Hippocampal formation (tissue), 2 donors: ENCODE results near the gene ARID4B.
"Not testable (repeated sequence)": the region's sequence is repeated elsewhere in the genome, so short reads cannot be mapped to it uniquely, and the experiment has no call there.

Experiments used
- DNase-seq, 2 donors: peaks; one replicate each; lab custom pipeline; 2025; lab: John Stamatoyannopoulos, UW

The ARID4B gene

DNA sequence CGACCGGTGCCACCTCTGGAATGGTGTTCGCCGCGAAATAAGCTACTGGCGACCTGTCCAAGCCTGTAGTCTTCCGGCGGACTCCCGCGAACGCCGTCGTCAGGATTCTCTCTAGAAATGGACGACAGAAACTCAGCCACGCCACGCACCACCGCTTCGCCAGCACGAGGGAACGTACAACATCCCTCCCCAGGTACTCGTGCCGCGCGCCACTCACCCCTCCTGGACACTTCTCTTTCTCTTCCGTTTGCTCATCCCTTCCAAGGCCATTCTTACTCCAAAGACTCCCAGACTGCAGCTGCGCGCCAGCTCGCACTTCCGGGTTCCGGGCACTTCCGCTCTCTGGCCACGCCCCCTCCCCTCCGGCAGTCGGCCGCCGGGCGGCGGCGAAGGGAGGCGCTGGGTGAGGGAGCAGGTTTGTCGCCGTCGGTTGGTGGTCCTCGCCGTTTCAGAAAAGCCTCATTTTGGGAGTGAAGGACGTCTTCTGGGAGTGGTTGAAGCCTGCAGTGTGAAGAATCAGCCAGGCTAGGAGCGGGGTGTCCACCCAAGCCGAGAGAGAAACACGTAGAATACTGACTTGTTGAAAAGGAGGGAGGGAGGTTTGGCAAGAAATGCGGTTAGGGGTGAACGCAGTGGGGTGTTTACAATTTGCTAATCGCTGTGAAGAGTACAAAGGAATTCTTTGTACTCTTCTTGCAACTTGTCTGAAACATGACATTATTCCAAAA, 166.9 kb downstream of the ARID4B start, which contains the start of gene RBM34:
TSS of gene RBM34 (minus strand) at position 294 of the 728 bp plus-strand sequence. CDS start at position 270, 24 bp downstream.
- peak; percentile 89 to 91 for DNase-seq

DNA sequence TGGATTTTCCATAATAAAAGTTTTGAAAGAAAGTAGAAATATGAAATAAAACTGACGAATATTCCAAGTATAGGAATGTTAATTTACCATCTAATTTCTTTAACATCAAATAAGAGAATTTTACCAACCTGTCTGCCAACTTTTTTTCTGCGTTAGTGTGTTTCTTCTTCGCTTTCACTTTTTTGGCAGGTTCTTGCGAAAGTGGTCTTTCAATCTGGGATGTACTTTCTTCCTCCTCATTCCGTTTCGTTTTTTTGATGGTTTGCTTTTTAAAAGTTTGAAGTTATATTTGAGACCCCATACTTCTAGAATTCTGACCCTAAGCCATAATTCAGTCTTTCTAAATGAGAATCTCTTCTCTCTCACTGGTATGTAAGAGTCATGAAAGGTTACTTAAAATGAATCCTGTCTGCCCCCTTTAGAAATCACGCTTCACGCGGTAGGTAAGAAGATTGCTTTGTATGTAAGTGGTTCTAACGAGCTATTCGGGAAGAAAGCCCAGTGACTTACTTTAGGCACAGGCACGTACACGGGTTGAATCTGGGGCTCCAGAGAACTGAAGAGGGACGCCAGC, 167.5 kb downstream of the ARID4B start:
- DNase-seq = peak in 1 of 2 donors; percentile 39

DNA sequence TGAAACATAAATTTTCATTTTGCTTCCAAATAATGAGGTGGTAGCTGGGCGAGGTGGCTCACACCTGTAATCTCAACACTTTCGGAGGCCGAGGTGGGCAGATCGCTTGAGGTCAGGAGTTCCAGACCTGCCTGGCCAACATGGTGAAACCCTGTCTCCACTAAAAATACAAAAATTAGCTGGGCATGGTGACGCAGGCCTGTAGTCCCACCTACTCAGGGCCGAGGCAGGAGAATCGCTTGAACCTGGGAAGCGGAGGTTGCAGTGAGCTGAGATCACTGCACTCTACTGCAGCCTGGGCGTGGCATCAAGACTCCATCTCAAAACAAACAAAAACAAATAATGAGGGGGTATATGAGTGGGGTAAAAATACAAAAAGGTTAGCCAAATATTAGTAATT, 168.0 kb downstream of the ARID4B start:
- not testable (repeated sequence) for DNase-seq

DNA sequence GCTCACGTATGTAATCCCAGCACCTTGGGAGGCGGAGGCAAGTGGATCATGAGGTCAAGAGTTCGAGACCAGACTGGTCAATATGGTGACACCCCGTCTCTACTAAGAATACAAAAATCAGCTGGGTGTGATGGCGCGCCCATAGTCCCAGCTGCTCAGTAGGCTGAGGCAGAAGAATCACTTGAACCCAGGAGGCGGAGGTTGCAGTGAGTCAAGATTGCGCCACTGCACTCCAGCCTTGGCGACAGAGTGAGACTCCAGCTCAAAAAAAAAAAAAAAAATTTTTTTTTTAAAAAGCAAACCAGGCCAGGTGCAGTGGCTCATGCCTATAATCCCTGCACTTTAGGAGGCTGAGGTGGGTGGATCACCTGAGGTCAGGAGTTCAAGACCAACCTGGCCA, 168.7 kb downstream of the ARID4B start:
- DNase-seq = not testable (repeated sequence)

DNA sequence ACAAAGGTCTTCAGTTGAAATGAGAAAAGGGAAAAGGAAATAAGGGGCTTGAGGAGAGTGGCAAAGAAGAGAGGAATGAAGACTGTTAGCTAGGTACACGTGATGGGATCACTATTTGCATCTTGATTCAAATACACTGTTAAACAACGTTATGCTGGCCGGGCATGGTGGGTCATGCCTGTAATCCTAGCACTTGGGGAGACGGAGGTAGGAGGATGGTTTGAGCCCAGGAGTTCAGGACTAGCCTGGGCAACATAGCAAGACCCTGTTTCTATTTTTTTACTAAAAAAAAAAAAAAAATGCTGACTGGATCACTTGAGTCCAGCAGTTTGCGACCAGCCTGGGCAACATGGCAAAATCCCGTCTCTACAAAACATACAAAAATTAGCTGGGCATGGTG, 169.3 kb downstream of the ARID4B start:
- no peak for DNase-seq

DNA sequence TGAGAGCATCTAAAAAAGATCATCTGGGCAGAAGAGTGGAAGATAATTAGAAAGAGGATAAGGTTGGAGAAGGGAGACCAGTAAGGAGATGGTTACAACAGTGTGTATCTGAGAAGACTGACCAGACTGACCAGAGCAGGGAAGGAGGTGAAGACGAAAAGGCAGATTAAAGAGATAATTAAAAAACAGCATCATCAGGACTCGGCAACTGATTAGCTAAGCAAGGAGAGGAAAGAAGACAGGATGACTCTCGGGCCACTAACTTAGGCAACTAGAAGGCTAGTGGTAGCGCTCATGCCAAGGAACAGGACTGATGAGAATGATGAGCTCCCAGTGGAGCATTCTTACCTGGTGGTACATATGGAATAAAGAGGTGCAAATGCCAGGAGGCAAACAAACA, 170.8 kb downstream of the ARID4B start:
- no peak for DNase-seq

DNA sequence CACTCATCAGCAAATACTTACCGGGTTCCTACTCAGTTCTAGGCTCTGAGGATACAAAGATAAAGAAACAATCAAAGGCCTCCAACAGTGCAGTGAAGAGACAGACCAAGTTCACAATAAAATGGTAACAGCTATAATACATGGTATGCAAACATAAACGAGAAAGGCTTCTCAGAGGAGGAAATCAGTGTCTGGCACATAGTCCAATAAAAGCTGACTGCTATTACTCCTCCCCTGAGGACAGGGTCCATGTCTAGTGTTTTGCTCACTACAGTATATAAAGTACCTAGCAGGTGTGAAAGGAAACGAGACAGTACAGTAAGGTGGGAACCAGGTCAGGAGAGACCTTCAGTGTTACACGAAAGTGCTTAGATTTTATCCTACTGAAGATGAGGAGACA, 171.2 kb downstream of the ARID4B start:
- DNase-seq = no peak

DNA sequence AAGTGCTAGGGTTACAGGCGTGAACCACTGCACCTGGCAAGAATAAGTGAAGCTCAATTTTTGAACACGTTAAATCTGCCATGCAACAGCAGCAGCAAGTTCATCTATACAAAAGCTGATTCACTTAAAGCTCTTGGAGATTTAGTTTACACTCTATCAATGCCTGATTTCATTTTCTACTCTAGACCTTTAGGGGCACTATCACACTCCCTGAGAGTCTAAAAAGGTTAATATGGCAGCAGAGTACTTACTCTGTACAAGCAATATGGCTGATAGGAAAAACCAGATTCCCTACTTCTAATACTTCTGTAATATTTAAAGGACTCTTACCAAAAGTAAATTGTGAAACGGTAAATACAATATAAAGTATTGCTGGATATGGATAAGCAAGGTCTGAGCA, 171.7 kb downstream of the ARID4B start:
- no peak for DNase-seq

DNA sequence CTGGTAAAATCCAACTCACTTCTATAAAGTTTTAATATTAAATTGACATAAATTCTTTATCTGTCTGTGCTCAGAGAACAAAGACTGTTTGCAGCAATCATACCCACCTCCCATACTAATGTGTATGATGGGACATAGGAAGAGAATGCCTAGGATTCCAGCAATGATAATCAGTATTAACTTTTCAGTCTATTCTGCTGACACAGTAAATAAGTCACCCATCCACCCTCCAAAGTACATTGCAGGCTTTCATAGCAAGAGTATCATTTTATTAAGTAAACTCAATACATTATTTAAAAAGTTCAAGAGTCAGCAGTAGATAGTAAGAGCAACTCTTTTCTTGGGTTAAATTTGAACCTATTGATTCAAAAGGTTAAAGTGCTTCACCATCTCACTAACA, 175.7 kb downstream of the ARID4B start:
- DNase-seq = no peak

DNA sequence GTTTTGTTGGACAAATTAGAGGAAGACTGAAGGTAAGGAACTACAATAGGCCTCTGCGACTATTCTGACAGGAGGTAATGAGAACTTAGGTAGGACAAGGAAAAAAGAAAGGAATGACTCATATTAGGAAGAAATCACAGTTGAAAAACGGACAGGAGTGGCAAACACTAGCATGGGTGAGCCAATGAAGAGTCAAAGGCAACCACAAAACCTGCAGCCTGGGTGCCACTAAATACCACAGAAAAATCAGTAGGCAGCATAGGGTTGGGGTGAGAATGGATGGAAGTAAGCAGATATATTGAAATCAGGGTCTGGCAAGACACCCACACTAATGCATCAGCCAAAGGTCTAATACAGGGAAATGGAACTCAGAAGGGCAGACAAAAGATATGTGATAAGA, 176.9 kb downstream of the ARID4B start:
- DNase-seq = no peak

DNA sequence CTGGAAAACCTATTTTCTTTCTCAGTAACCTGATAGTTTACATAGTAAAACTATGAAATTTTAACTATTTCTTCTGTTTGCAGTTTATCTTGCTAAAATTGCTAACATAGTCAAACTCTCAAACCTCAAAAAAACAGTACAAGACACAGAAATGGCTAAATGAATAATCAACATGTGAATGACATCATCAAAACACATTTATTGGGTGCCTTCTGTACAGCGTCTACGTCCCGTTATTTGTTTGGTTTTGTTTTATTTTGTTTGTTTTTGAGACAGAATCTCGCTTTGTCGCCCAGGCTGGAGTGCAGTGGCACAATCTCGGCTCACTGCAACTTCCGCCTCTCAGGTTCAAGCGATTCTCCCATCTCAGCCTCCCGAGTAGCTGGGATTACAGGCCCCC, 178.2 kb downstream of the ARID4B start:
- DNase-seq = no peak

DNA sequence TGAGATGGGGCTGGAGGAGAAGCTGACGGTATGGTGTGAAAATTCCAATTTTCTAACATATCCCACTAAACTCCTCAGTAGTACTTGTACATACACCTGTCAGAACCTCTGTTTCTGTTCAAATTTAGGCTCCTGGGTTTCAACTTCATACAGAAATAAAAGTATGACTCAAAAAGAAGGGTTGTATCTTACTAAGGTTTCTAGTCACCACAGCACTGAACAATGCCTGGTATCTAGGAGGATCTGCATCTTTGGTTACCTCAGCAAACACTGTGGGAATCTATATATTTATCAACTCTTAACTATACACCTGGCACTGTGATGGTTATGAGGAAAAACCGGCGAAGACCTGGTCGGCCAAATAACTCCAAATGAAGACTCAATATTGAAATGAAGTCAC, 180.7 kb downstream of the ARID4B start:
- no peak for DNase-seq

DNA sequence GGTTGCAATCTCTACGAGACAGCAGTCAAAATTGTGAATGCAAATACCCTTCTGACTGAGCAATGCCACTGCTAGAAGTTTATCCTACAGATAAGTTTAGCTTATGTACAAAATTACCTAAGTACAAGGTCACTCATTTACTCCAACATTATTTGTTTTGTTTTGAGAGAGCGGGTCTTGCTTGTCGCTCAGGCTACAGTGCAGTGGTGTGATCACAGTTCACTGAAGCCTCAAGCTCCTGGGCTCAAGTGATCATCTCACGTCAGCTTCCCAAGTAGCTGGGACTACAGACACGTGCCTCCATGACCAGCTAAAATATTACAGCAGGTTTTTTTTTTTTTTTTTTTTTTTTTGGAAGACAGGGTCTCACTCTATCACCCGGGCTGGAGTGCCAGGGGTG, 182.3 kb downstream of the ARID4B start:
- no peak for DNase-seq

DNA sequence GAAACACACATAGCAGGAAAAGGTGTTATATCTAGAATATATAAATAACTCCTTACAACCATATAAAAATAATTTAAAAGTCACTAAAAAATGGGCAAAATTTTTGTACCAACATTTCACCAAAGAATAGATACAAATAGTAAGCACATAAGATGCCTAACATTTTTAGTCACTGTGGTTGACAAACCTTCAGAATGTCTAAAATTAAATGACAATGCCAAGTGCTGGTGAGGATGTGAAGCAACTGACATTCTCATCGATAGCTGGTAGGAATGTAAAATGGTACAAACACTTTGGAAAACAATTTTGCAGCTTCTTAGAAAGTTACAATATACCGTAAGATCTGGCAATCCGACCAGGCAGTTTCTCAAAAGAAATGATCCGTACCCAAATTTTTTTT, 185.0 kb downstream of the ARID4B start:
- DNase-seq = no peak

DNA sequence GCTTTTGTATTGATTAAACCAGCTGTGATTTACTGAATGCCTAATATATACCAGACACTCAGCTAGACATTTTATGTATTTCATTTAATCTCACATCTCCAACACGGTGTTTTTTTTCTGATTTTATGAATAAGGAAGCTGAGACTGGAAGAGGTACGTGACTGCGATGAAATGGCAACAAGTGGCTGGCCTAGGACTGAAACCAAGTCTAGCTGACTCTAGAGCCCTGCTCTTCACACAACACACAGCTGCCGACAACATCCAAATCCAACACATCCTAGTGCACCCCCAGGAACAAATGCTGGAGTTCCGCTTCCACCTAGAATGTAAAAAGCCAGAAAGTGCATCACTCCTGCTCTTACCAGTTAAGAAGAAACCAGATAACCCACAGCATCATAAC, 188.7 kb downstream of the ARID4B start:
- no peak for DNase-seq

DNA sequence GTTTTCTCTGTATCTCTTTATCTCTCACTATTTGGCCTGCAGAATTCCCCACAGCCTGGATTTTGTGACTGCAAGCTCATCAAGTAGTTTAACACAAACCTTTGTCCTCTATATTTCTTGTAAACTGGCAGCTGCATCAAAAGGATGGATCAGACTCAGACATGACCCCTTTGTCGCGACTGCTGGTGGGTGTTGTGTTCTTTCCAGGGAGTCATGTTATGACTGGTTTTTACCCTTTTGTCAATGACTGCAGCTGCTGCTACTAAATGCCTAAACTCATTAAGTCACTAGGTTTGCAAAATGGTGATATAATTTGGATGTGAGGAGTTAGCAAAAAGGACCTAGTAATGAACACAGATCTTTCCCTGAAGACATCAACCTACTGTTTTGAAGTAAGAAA, 189.2 kb downstream of the ARID4B start:
- no peak for DNase-seq

DNA sequence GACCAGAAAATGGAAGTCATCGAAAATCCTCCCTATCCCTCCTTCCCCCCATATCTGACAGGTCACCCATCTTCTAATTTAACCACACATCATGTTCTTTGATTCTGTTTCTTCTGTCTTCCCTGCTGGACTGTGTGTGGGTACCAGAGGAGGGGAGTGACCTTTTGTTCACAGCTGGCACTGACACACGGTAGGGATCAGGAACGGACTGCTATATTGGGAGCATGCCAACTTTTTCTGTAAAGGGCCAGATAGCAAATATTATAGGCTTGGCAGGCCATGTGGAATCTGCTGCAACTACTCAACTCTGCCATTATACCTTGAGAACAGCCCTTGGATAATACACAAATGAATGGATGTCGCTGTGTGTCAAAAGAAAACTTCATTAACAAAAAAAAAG, 191.9 kb downstream of the ARID4B start:
- no peak for DNase-seq

DNA sequence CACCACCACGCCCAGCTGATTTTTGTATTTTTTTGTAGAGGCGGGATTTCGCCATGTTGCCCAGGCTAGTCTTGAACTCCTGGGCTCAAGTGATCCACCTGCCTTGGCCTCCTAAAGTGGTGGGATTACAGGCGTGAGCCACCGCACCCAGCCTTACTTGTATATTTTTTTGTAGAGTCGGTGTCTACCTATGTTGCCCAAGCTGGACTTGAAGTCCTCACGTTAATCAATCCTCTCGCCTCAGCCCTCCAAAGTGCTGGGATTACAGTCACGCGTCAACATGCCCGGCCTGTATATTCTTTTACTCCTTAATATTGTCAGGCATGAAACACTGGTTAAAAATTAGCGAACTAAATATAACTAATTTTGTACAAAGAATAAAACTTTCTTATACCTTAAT, 193.8 kb downstream of the ARID4B start:
- DNase-seq = no peak

DNA sequence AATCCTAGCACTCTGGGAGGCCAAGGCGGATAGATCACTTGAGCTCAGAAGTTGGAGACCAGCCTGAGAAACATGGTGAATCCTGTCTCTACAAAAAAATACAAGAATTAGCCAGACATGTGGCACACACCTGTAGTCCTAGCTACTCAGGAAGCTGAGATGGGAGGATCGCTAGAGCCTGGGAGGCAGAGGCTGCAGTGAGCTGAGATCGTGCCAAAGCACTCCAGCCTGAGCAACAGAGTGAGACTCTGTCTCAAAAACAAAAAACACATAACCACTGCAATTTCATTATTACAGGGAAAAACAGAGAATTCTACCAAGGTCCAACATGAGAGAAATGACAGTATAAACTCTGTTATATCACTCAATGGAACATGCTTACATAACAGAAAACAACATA, 194.9 kb downstream of the ARID4B start:
- no peak for DNase-seq

DNA sequence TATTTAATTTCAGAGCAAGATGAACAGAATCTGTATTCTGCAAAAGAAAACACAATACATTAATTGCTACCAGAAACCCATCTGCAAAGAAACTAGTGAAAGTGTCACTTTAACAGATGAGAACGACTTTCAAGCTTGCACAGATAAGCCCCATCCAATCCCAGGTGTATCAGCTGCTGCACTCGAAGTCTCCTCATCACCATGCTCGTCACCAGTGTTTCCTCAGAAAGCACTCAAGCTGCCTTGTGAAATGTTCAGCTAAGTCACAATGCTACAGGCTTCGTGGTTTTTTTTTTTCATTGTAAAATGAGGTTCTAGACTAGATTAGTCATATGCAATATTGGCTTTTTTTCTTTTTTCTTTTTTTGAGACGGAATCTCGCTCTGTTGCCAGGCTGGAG, 196.0 kb downstream of the ARID4B start:
- no peak for DNase-seq

DNA sequence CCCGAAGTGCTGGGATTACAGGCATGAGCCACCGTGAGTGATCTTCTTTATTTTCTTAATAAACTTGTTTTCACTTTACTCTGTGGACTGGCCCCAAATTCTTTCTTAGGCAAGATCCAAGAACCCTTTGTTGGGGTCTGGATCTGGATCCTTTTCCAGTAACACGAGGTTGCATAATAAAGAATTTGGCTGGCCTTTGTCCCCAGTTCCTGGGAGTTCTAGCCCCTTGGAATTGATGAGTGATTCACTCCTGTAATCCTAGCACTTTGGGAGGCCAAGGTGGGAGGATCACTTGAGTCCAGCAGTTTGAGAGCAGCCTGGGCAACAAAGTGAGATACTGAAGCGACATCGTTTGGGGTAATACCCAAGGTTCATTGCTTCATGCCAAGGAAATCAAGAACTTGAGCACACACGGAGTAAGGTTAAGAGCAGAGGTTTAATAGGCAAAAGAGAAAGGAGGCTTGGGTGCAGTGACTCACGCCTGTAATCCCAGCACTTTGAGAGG, 197.2 kb downstream of the ARID4B start:
- DNase-seq = no peak

DNA sequence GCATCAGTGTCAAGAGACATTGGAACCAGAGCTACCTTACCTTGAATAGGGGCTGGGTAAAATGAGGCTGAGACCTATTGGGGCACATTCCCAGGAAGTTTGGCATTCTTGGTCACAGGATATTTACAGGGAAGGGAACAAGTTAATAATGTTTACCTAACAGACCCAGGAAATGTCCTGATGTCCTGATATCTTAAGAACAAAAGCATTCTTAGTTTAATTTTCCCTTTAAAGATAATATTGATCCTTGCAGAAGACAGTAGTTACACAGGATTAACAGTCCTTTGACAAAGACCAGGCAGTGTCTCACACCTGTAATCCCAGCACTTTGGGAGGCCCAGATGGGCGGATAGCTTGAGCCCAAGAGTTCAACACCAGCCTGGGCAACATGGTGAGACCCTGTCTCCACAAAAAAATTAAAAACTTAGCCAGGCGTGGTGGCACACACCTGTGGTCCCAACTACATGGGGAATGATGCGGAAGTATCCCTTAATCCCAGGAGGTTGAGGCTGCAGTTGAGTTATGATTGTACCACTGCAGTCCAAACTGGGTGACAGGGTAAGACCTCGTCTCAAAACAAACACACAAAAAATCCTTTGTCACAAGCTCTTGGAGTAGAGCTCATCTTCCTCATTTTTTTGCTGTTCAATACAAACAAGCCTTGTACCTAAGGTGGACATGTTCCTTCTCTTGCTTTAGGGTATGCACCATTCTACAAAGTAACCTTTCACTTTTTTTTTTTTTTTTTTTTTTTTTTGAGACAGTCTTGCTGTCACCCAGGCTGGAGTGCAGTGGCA, 198.0 kb downstream of the ARID4B start:
- no peak for DNase-seq
